Esophagus squamous epithelium (tissue), 5 donors: ENCODE results near the gene TLCD2. TPM values are rescaled to one million over a fixed set of nuclear protein-coding genes. Genes with fewer than 3 reads are reported as not detected.
"Not testable (repeated sequence)": the region's sequence is repeated elsewhere in the genome, so short reads cannot be mapped to it uniquely, and the experiment has no call there.

Experiments used
- DNase-seq: peaks from one replicate; lab custom pipeline; 2025; lab: John Stamatoyannopoulos, UW
- H3K27ac ChIP-seq, 4 donors: fragments of 200-600 bp; sonication (generic); one replicate each; pipeline ENCODE4 v1.5.1; 2016 to 2019; ENCODE audit warnings: mild to moderate bottlenecking in 1 of 4
- H3K27me3 ChIP-seq, 4 donors: fragments of 200-600 bp; sonication (generic); 1 replicate in 3 of 4; 2 replicates in 1 of 4; pipeline versions ENCODE4 v1.5.1 to v1.6.0; 2017 to 2021; ENCODE audit warnings: antibody characterized with exemption in 1 of 4
- H3K36me3 ChIP-seq, 3 donors: fragments of 200-600 bp; sonication (generic); one replicate each; pipeline ENCODE4 v1.5.1; 2016 to 2019
- H3K4me1 ChIP-seq, 3 donors: fragments of 200-600 bp; sonication (generic); one replicate each; pipeline ENCODE4 v1.5.1; 2017 to 2019
- H3K4me3 ChIP-seq, 4 donors: fragments of 200-600 bp; sonication (generic); 1 replicate in 3 of 4; 2 replicates in 1 of 4; pipeline ENCODE4 v1.5.1; 2016 to 2019; ENCODE audit warnings: mild to moderate bottlenecking in 2 of 4, moderate library complexity in 1 of 4
- H3K9me3 ChIP-seq, 3 donors: fragments of 200-600 bp; sonication (generic); one replicate each; pipeline ENCODE4 v1.5.1; 2016 to 2019
- CTCF ChIP-seq, 6 experiments: fragments of 450-650 bp in 4 of 6; fragments of 200-600 bp in 2 of 6; sonication (generic) in 2 of 6; IDR thresholded peaks; one replicate each; pipeline ENCODE4 v1.5.1; 2016 to 2019; ENCODE audit warnings: antibody characterized with exemption in 6 of 6, mild to moderate bottlenecking in 4 of 6, moderate library complexity in 4 of 6
- POLR2A ChIP-seq, 4 donors: fragments of 450-650 bp; IDR thresholded peaks; one replicate each; pipeline ENCODE4 v1.6.1; 2017; ENCODE audit warnings: antibody characterized with exemption in 4 of 4, mild to moderate bottlenecking in 4 of 4, moderate library complexity in 3 of 4
- WGBS, 2 donors: methylation state at CpG; one replicate each; pipeline ENCODE4 v1.1.5; 2018; 5-methylcytosine and 5-hydroxymethylcytosine counted together
- intact Hi-C: fragments of 100-400 bp; cut with DNase I; formaldehyde crosslinking; loops from one replicate; pipeline ENCODE4 v1.15.0; 2022
- total RNA-seq, 4 donors: library from RNA; depleted of rRNA; stranded (reverse); fragments of >200 nt; gene quantifications; one replicate each; pipeline ENCODE4 v1.1.0, GENCODE V29; 2016
- donor health status: DM: yes; HTN: yes; CAD: no.

TLCD2 gene
- total RNA-seq, 4 donors from 2014 or later: 4.2 to 6.0 (median 5.6) TPM

- no peaks in the 10 kb centered on the region for H3K9me3 ChIP-seq
- intact Hi-C loops: loop anchor here (10.0 kb wide), 1 partner anchor 138 kb away; no protein-coding TSS in a partner anchor
- peaks cover 40 to 88% (median 56%) of the 10 kb centered on the region in 3 donors for H3K4me1 ChIP-seq
- DNase-seq: no peak
- peaks cover 7 to 57% (median 18%) of the 10 kb centered on the region in 3 donors for H3K36me3 ChIP-seq
- H3K4me3 ChIP-seq: no peak overlapping the region
- TF ChIP-seq CTCF (IDR thresholded peaks at IDR 0.05) (no peak), POLR2A (IDR thresholded peaks at IDR 0.05) (no peak)
- no peak overlapping the region for H3K27ac ChIP-seq
- 60 to 69% methylated on average over 5 to 10 of the region's 18 CpGs for WGBS, 2 donors
- no peaks in the 10 kb centered on the region for H3K27me3 ChIP-seq
Observed at GRCh38 chr17:1726626-1727257, 16.6 kb upstream of the TLCD2 start.

GRCh38 chr17:1725642-1726511 lies 15.7 kb upstream of the TLCD2 start:
- Histone ChIP-seq H3K27me3 (no peaks in the 10 kb centered on the region), H3K9me3 (no peaks in the 10 kb centered on the region), H3K27ac (peak overlapping the region in 1 of 4 donors; percentile 92), H3K4me1 (peaks cover 40 to 86% (median 54%) of the 10 kb centered on the region in 3 donors), H3K36me3 (peaks cover 7 to 48% (median 18%) of the 10 kb centered on the region in 3 donors), H3K4me3 (peak overlapping the region; percentile 64 to 94 (median 90))
- intact Hi-C loops: loop anchor here (10.0 kb wide), 1 partner anchor 139 kb away; no protein-coding TSS in a partner anchor
- TF ChIP-seq CTCF (IDR thresholded peaks at IDR 0.05): no peak
- no peak for TF ChIP-seq POLR2A (IDR thresholded peaks at IDR 0.05)
- 90 to 93% methylated on average over 27 to 34 of the region's 54 CpGs for WGBS, 2 donors
- no peak for DNase-seq

GRCh38 chr17:1724869-1725641 lies 14.9 kb upstream of the TLCD2 start:
- Histone ChIP-seq H3K4me3 (peak overlapping the region; percentile 64 to 94 (median 90)), H3K27ac (peak overlapping the region; percentile 89 to 92 (median 91)), H3K36me3 (peaks cover 7 to 40% (median 18%) of the 10 kb centered on the region in 3 donors), H3K9me3 (no peaks in the 10 kb centered on the region), H3K4me1 (peaks cover 38 to 86% (median 51%) of the 10 kb centered on the region in 3 donors), H3K27me3 (no peaks in the 10 kb centered on the region)
- DNase-seq: no peak
- intact Hi-C loops: loop anchor here (5.0 to 10.0 kb wide), 2 partner anchors 57 to 140 kb away; no protein-coding TSS in a partner anchor
- TF ChIP-seq CTCF (IDR thresholded peaks at IDR 0.05): no peak
- TF ChIP-seq POLR2A (IDR thresholded peaks at IDR 0.05): no peak
- 66% methylated on average over 4 of the region's 51 CpGs; no CpG with 5 or more reads in 1 of the 2 donors for WGBS, 2 donors

- Histone ChIP-seq H3K4me1 (peaks cover 36 to 81% (median 46%) of the 10 kb centered on the region in 3 donors), H3K36me3 (peaks cover 7 to 37% (median 18%) of the 10 kb centered on the region in 3 donors), H3K4me3 (peak within 1 kb of the TSS; percentile 64 to 94 (median 90)), H3K27me3 (no peaks in the 10 kb centered on the region), H3K9me3 (no peaks in the 10 kb centered on the region), H3K27ac (peak within 1 kb of the TSS; percentile 89 to 92 (median 91))
- peak; percentile 58 for DNase-seq
- 0 to 20% methylated on average over 1 of the region's 57 CpGs for WGBS, 2 donors
- TF ChIP-seq POLR2A (IDR thresholded peaks at IDR 0.05) (peak in 1 of 4 donors; percentile 60), CTCF (IDR thresholded peaks at IDR 0.05) (no peak)
- intact Hi-C loops: loop anchor here (5.0 to 10.0 kb wide), 2 partner anchors 58 to 140 kb away; no protein-coding TSS in a partner anchor
Observed at GRCh38 chr17:1724351-1724868, 14.2 kb upstream of the TLCD2 start, which contains the start of gene WDR81. WDR81 (plus strand) TSS chr17:1724704; CDS start chr17:1724960, 256 bp downstream.

- peak overlapping the region in 2 of 4 donors; percentile 54 to 91 for H3K27ac ChIP-seq
- peaks cover 38 to 74% (median 50%) of the 10 kb centered on the region in 3 donors for H3K4me1 ChIP-seq
- H3K4me3 ChIP-seq, H3K9me3 ChIP-seq, H3K27me3 ChIP-seq, DNase-seq: not testable (repeated sequence)
- intact Hi-C loops: loop anchor here (5.0 to 10.0 kb wide), 2 partner anchors 60 to 143 kb away; no protein-coding TSS in a partner anchor
- H3K36me3 ChIP-seq: peaks cover 5 to 13% (median 7%) of the 10 kb centered on the region in 3 donors
- 90 to 93% methylated on average over 7 to 8 of the region's 8 CpGs for WGBS, 2 donors
Observed at GRCh38 chr17:1722022-1722421, 11.8 kb upstream of the TLCD2 start.
